Ovary (tissue), 3 donors: Measurements from ENCODE around the gene GRXCR2.

Experiments used
- CTCF ChIP-seq, 3 donors: fragments of 450-650 bp in 2 of 3; fragments of 200-600 bp in 1 of 3; IDR thresholded peaks; one replicate each; pipeline versions ENCODE4 v1.5.1 to v1.8.0; 2016 to 2022; ENCODE audit warnings: antibody characterized with exemption in 3 of 3, mild to moderate bottlenecking in 1 of 3
- EP300 ChIP-seq: sonication (generic); formaldehyde crosslinking; IDR thresholded peaks from one replicate; pipeline ENCODE4 v1.6.1; 2017; ENCODE audit warnings: antibody characterized with exemption
- POLR2A ChIP-seq: fragments of 450-650 bp; IDR thresholded peaks from one replicate; pipeline ENCODE4 v1.6.1; 2017; ENCODE audit warnings: antibody characterized with exemption, mild to moderate bottlenecking, moderate library complexity
- donor health status: DM: no; HTN: no; CAD: no.

DNA sequence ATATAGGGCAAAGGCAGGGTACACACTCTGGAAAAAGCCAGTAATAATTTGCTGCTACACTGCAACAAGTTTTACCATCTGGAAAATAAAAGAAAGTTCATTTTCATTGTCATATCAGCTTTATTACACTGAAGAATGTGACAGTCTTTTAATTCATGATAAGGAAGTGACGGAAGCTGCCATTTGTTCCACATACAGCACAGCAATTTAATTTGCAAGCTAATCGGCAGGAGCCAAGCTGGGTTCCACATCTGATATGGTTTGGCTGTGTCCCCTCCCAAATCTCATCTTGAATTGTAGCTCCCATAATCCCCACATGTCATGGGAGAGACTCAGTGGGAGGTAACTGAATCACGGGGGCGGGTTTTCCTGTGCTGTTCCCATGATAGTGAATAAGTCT is 54.2 kb downstream of the GRXCR2 start:
- TF ChIP-seq CTCF (IDR thresholded peaks at IDR 0.05), result no peak
- no peak for TF ChIP-seq EP300
- no peak for TF ChIP-seq POLR2A
